Urinary bladder (tissue), 4 donors: ENCODE measurements around the gene PSRC1. TPM values are rescaled to one million over a fixed set of nuclear protein-coding genes. Genes with fewer than 3 reads are reported as not detected.
"Not testable (repeated sequence)": the region's sequence is repeated elsewhere in the genome, so short reads cannot be mapped to it uniquely, and the experiment has no call there.

Experiments used
- DNase-seq: peaks from one replicate; pipeline ENCODE4 v3.0.0-alpha.2; 2015; ENCODE audit errors: extremely low spot score
- H3K27ac ChIP-seq: one replicate; pipeline ENCODE4 v1.5.1; 2013; ENCODE audit warnings: low read depth, mild to moderate bottlenecking, moderate library complexity
- H3K36me3 ChIP-seq: one replicate; pipeline ENCODE4 v1.6.1; 2013; ENCODE audit warnings: mild to moderate bottlenecking, moderate library complexity; ENCODE audit not compliant: insufficient read depth
- H3K4me1 ChIP-seq: one replicate; pipeline ENCODE4 v1.6.1; 2013; ENCODE audit warnings: mild to moderate bottlenecking, moderate library complexity; ENCODE audit not compliant: insufficient read depth
- H3K4me3 ChIP-seq: one replicate; pipeline ENCODE4 v1.5.1; 2013; ENCODE audit warnings: low read depth, low read length
- WGBS: extraction: QIAGEN DNeasy Blood & Tissue Kit; methylation state at CpG from one replicate; pipeline ENCODE4 v1.1.7; 2013; 5-methylcytosine and 5-hydroxymethylcytosine counted together
- polyA plus RNA-seq: library from polyadenylated mRNA; stranded (reverse); fragments of 200-250 nt; gene quantifications from one replicate; pipeline ENCODE4 v1.2.3, GENCODE V29; 2013
- total RNA-seq: library from RNA; depleted of rRNA; stranded (reverse); fragments of >200 nt; gene quantifications from one replicate; pipeline ENCODE4 v1.2.3, GENCODE V29; 2014
- donor health status: healthy with polysubstance abuse.
- donor health status: healthy.

The PSRC1 gene
- total and polyA plus RNA-seq, 2 donors = 5.3 to 6.5 TPM

DNA sequence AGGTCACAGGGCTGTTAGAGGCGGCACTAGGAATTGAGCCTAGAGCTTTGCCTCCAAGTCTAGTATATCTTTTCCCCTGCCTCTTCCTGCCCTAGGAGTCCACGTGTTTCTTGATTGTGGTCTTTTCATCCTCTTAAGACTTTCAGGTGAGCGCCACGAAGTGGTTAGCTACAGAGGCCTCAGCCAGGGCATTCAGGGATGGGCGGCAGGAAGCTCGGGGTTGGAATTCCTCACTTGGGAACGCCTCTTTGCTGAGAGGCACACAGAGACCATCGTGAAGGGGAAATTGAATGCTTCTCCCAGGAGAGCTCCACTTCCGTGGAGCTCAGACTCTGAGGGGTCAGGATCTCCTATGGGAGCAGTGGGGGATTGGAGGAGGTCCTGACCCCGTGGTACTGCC, 23.0 kb upstream of the PSRC1 start:
- H3K27ac ChIP-seq, H3K36me3 ChIP-seq, DNase-seq, H3K4me3 ChIP-seq, H3K4me1 ChIP-seq: not testable (repeated sequence)
- WGBS = 42% methylated on average over 10 of the region's 10 CpGs

DNA sequence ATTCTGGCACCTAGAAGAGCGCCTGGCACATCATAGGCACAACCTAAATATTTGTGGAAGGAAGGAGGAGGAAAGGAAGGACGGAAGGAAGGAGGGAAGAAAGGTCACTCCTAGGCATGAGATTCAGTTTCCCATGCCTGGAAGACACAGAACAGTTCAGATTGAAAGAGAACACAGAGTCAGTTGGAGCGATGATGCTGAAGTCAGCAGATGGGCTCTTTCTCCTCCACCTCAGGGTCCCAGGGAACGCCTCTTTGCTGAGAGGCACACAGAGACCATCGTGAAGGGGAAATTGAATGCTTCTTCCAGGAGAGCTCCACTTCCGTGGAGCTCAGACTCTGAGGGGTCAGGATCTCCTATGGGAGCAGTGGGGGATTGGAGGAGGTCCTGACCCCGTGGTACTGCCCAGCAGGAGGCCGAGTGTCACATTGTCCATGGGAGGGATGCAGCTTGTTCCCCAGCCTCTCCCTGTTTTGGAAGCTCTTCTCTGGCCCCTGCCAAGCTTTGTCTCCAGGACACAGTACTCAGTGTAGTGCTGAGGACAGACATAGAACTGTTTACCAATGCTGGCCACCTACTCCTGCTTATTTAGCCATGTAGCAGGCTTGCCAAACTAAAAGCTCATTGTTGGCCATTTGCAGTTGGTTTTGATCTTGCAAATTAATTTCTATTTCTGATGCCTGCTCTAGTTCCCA, 21.4 kb upstream of the PSRC1 start:
- H3K36me3 ChIP-seq = no peaks in the 10 kb centered on the region
- no peak overlapping the region for H3K4me3 ChIP-seq
- DNase-seq = no peak
- no peak overlapping the region for H3K27ac ChIP-seq
- H3K4me1 ChIP-seq = no peaks in the 10 kb centered on the region
- WGBS = 54% methylated on average over 8 of the region's 8 CpGs

DNA sequence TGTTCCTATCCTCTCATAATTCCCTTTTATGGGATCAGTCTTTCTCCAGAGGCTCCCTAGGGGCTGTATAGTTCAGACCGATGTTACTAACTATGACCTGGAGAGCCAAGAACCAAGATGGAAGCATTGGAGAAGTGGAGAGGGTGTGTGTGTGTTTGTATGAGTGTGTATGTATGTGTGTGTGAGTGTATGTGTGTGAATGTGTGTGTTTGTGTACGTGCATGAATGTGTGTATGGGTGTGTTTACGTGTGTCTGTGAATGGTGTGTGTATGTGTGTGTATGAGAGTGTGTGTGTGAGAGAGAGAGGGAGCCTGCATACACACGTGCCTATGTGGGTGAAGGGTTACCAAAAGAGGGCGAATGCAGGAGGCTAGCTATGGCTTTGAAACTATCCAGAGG, 18.9 kb upstream of the PSRC1 start:
- Histone ChIP-seq H3K4me3 (no peak overlapping the region), H3K27ac (no peak overlapping the region), H3K36me3 (no peaks in the 10 kb centered on the region), H3K4me1 (no peaks in the 10 kb centered on the region)
- no peak for DNase-seq
- 77% methylated on average over 5 of the region's 5 CpGs for WGBS

DNA sequence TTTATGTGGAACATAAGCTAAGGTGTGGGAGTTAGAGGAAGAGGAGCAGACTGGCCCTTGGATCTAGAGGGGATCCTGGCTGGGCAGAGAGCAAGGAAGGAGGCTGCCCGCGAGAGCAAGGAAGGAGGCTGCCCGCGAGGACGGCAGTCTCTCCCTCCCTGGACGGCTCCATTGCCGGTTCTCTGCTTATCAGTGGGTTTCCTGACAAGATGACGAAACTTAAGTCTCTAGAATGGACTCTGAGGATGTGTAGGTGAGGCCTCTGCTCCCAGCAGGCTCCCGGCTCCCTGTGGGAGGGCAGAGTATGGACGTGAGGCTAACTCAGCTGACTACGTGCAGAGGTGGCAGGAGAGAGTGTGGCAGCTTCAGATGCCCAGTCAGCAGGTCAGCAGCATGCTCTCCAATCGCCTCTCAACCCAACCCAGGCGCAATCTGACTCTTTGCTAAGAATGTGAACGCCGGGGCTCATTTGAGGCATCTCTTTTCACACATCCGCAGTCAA, 17.8 kb upstream of the PSRC1 start:
- no peaks in the 10 kb centered on the region for H3K36me3 ChIP-seq
- DNase-seq = no peak
- H3K27ac ChIP-seq = no peak overlapping the region
- no peak overlapping the region for H3K4me3 ChIP-seq
- no peaks in the 10 kb centered on the region for H3K4me1 ChIP-seq
- WGBS = 84% methylated on average over 16 of the region's 16 CpGs

DNA sequence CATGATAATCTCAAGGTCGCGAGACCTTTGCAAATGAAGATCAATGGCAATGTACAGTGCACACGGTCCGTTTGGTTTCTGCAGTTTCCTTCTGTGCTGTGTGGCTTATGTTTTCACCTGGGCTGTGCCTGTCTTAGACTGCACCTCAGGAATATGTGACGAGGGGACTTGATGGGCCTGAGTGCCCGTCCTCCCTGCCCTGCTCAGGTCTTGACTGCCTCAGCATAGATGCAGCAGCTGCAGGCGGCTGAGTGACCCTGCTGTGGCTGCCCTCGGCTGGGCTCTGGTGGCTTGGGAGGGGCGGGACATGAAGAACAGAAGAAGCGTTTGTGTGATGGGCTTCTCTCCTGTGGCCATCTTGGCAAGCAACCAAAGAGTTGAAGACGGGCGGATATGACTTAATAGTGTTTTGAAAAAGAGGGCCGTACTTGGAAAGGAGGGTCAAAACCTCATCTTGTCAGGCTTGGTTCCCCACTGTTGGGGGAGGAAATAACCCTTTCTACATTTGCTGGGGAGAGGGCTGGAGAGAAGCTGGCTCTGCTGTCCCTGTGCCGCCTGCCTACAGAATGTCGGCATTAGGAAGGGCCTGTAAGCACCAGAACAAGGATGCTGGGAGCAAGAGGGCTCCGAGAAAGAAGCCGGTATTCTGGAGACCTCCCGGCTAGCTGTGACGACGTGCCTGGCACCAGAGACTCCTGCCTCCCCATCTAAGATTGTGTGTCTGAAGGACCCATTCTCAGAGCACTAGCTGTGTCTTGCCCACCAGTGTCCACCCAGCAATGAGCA, 16.8 kb upstream of the PSRC1 start:
- DNase-seq = no peak
- Histone ChIP-seq H3K27ac (no peak overlapping the region), H3K4me3 (no peak overlapping the region), H3K36me3 (no peaks in the 10 kb centered on the region), H3K4me1 (no peaks in the 10 kb centered on the region)
- WGBS = 64% methylated on average over 20 of the region's 20 CpGs

DNA sequence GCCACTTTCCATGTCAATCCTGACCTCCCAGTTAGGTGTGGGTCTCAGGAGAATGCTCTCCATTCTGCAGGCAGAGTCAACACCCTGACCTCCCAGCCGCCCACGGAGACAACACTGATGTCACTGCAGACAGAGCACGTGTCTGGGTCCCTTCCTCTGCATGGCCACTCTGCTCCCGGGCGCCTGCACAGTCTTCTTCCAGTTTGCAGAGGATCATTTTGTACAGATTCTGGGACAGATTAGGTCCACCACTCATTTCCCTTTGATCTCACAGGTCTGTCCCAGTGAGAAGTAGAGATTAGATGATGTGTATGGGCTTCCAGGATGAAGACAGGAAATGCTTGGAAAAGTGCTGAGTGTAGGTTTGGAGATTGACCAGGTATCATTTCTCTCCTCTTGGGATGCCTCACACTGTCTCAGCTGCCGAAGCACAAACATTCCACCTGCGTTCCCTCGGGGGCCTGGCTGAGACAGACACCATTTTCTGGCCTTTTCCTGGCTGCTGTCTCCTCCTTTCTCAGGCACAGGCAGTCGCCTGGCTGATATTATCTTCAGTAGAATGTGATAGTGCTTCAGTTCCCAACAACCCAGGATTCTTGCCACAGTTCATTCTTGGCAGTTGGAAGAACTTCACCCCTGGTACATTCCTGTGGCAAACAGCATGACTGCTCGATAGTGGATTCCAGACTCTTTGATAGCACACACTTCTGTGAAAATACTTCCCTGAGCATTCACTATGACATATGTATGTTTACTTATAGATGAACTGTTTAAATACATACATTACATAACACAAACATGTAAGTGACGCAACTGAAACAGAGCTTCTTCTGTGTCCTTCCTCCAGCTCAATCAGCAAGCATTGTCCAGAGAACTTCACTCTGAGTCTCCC, 16.0 kb upstream of the PSRC1 start:
- H3K4me3 ChIP-seq = no peak overlapping the region
- H3K27ac ChIP-seq = no peak overlapping the region
- H3K4me1 ChIP-seq = no peaks in the 10 kb centered on the region
- H3K36me3 ChIP-seq = no peaks in the 10 kb centered on the region
- WGBS = 36% methylated on average over 11 of the region's 11 CpGs
- DNase-seq = no peak

DNA sequence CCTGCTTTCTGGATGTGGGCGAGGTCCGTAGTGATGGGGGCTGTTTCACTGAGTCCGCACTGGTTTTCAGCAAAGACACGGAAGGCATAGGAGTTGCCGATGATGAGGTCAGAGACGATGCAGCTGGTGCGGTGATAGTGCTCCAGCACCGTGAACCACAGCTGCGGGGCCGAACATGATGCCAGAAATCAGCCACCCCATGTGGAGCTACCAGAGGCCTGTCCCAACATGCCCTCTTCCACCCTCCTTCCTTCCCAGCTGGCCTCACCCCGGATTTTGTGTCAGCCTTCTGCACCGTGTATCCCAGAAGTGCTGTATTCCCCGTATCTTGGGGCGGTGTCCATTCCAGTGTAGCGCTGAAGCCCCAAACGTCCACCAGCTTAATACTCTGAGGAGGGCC, 13.8 kb upstream of the PSRC1 start:
- no peak for DNase-seq
- Histone ChIP-seq H3K27ac (no peak overlapping the region), H3K4me3 (no peak overlapping the region), H3K36me3 (no peaks in the 10 kb centered on the region), H3K4me1 (no peaks in the 10 kb centered on the region)
- WGBS = 90% methylated on average over 16 of the region's 16 CpGs

DNA sequence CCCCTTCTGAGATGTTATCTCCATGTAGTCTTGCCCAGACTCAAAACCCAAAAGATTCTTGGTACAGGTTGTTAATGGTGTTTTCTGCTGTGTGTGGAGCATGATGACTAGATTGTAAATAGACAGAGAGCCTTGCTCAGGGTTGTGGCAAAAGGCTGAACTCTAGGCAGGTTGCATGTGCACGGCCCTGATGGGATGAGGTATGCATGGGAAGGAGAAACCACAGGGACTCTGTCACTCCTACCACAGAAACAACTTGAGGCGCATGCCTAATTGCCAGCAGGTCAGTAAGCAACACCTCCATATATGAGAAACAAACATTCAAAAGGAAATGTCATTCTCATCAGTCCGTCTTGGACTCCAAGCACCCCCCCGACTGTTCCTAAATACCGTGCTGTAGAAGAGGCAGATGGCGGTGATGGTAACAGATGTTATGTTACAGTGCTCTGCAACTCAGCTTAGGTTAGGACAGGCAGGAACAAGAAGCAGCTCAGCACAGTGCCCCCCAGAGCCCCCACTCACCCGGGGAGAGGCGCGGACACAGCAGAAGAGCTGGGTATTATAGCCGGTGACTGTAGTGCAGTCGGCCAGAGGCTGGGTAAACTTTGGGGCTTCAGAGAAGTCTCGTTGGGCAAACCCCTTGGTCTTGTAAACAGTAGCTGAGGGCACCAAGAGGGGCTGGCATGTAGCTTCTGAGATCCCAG, 12.9 kb upstream of the PSRC1 start:
- no peak overlapping the region for H3K27ac ChIP-seq
- no peak overlapping the region for H3K4me3 ChIP-seq
- 84% methylated on average over 12 of the region's 12 CpGs for WGBS
- H3K36me3 ChIP-seq = no peaks in the 10 kb centered on the region
- no peaks in the 10 kb centered on the region for H3K4me1 ChIP-seq
- no peak for DNase-seq

DNA sequence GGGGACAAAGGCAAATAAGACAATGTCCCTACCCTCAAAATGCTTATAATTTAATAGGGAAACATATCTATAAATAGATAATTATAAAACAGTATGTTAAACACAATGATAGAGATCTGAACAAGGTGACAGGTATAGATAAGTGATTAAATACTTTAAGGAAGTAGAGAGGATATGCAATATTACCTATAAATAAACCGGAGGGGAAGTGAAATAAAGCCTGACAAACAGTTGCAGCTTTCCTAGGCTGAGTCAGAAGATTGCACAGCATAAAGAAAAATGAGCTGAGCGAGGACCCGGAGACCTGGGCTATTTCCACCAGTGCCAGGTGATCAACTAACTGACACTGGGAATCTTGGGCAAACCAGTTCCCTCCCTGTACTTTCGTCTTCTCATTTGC, 11.5 kb upstream of the PSRC1 start:
- no peak overlapping the region for H3K27ac ChIP-seq
- DNase-seq = no peak
- no peaks in the 10 kb centered on the region for H3K4me1 ChIP-seq
- WGBS = 69% methylated on average over 4 of the region's 4 CpGs
- no peaks in the 10 kb centered on the region for H3K36me3 ChIP-seq
- no peak overlapping the region for H3K4me3 ChIP-seq

DNA sequence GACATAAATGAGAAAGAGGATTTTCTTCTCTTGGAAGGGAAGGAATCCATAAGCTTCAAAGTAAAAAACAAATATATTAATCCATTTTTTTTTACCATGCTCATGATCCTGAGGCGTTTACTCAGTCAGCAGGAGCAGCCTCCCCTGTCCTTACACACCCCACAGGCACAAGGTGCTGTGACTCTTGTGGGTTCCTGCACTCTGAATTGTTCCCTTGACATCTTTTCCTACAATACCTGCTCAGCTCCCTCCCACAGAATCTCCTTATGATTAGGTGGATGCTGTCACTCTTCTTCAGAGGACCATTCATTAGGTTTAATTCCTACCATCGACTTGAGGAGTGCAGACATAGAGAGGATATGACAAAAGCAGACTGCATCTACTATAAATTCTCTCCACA, 10.1 kb upstream of the PSRC1 start:
- Histone ChIP-seq H3K4me1 (no peaks in the 10 kb centered on the region), H3K36me3 (no peaks in the 10 kb centered on the region), H3K4me3 (no peak overlapping the region), H3K27ac (no peak overlapping the region)
- 74% methylated on average over 2 of the region's 2 CpGs for WGBS
- no peak for DNase-seq

DNA sequence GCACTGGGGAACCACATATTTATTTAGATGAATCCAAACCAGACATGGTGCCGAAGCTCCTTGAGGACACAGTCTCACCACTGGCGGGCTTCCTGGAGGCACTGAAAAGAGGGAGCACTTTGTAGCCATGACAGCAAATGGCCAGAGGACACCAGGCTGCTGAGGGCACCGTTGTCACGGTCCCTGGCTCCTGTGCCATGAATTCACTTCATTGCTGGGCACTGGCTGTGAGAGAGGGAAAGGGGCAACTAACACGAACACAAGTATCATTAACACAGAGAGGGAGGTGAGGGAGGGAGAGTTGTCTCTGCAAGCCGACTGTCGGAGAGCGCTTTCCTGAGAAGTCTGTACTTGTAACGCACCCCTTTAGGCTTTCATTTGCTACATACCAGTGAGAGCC, 9.4 kb upstream of the PSRC1 start:
- Histone ChIP-seq H3K27ac (no peak overlapping the region), H3K4me3 (no peak overlapping the region), H3K4me1 (no peaks in the 10 kb centered on the region), H3K36me3 (no peaks in the 10 kb centered on the region)
- DNase-seq = no peak
- WGBS = 72% methylated on average over 9 of the region's 9 CpGs

DNA sequence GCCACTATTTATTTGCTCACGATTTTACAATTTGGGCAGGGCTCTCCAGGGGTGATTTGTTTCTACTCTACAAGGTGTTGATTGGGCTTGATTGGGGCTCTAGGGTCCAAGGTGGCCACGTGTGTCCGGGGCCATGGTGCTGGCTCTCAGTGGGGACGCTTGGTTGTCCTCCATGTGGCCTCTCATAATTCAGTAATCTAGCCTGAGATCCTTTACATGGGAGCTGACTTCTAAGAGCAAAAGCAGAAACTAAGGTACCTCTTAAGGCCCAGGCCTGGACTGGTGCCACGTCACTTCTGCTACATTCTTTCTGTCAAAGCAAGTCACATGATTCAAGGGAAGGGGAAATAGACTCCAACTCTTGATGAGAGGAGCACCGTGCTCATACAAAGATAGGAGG, 8.1 kb upstream of the PSRC1 start:
- no peak overlapping the region for H3K27ac ChIP-seq
- H3K36me3 ChIP-seq = no peaks in the 10 kb centered on the region
- no peaks in the 10 kb centered on the region for H3K4me1 ChIP-seq
- no peak overlapping the region for H3K4me3 ChIP-seq
- no peak for DNase-seq
- WGBS = 65% methylated on average over 6 of the region's 6 CpGs

DNA sequence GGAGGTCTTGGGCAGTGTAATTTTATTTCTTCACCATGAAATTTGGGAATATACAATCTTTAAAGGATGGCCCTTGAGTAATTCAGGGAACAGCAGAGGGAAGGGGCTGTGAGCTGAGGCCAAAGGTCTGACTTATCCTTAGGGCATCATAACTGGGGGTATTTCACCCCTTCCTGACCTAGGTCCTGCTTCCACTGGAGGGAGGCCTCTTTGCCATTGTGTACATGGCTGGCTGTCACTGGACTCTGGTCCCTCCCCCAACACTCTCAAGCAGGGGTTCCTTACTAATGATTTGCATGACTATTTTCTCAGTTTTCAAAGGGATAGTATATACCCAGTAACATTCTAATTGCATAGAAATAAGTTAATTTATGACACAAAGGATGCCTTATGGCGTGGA, 7.2 kb upstream of the PSRC1 start:
- no peak for DNase-seq
- WGBS = 95% methylated on average over 1 of the region's 1 CpG

More for the DNA sequence above, 7.2 kb upstream of the PSRC1 start:
- no peak overlapping the region for H3K4me3 ChIP-seq
- H3K4me1 ChIP-seq = no peaks in the 10 kb centered on the region
- no peak overlapping the region for H3K27ac ChIP-seq
- H3K36me3 ChIP-seq = no peaks in the 10 kb centered on the region
